Keratinocyte (primary cell): ENCODE data around the gene SPIRE1.

Experiments
- CTCF ChIP-seq, 3 experiments: IDR thresholded peaks in 1 of 3; conservative IDR thresholded peaks in 1 of 3; optimal IDR thresholded peaks in 1 of 3; 2 replicates in 2 of 3; 3 replicates in 1 of 3; pipeline versions ENCODE3 to v1.5.1; 2011; ENCODE audit warnings: low read length in 3 of 3, mild to moderate bottlenecking in 3 of 3, moderate library complexity in 2 of 3, control low read depth in 1 of 3, inconsistent platforms in 1 of 3; ENCODE audit not compliant: insufficient read depth in 2 of 3; ENCODE audit errors: extremely low read depth in 1 of 3
- EZH2 ChIP-seq: IDR thresholded peaks from one replicate; pipeline ENCODE4 v1.6.1; 2012; ENCODE audit warnings: inconsistent platforms, mild to moderate bottlenecking, low read length, moderate library complexity

- TF ChIP-seq EZH2 (no peak), CTCF (optimal IDR thresholded peaks at IDR 0.05 in 1 of 3, IDR thresholded peaks at IDR 0.05 in 1 of 3, conservative IDR thresholded peaks at IDR 0.05 in 1 of 3; ENCODE audit: extremely low read depth in 1 of 3, insufficient read depth in 2 of 3, low read length in 3 of 3) (no peak)
Observed at GRCh38 chr18:12606592-12607315, 51.2 kb downstream of the SPIRE1 start.
